Trophoblast cell (in vitro differentiated cells and primary cell): ENCODE measurements around the gene CELF4.
A peak's percentile ranks its signal among the peaks of the same experiment; 100 is the strongest.

Source experiments
- DNase-seq, 2 donors: peaks; one replicate each; pipeline ENCODE4 v3.0.0-alpha.2; 2016
- H2AFZ ChIP-seq: 2 replicates; pipeline ENCODE4 v1.6.1; 2013; ENCODE audit warnings: low read length, moderate library complexity, mild to moderate bottlenecking; ENCODE audit not compliant: insufficient read depth, poor library complexity
- H2AK5ac ChIP-seq: 2 replicates; pipeline ENCODE4 v1.6.1; 2013; ENCODE audit warnings: mild to moderate bottlenecking, low read length
- H2BK120ac ChIP-seq: 2 replicates; pipeline ENCODE4 v1.6.1; 2013; ENCODE audit warnings: low read length, mild to moderate bottlenecking, moderate library complexity; ENCODE audit not compliant: insufficient read depth, poor library complexity
- H2BK12ac ChIP-seq: 2 replicates; pipeline ENCODE4 v1.6.1; 2013; ENCODE audit warnings: mild to moderate bottlenecking, low read length, moderate library complexity
- H2BK5ac ChIP-seq: 2 replicates; pipeline ENCODE4 v1.6.1; 2013; ENCODE audit warnings: low read length, low read depth, moderate library complexity, mild to moderate bottlenecking; ENCODE audit not compliant: poor library complexity
- H3K14ac ChIP-seq: 2 replicates; pipeline ENCODE4 v1.6.1; 2013; ENCODE audit warnings: mild to moderate bottlenecking, low read length
- H3K18ac ChIP-seq: 2 replicates; pipeline ENCODE4 v1.6.1; 2013; ENCODE audit warnings: mild to moderate bottlenecking, low read length
- H3K23ac ChIP-seq: 2 replicates; pipeline ENCODE4 v1.6.1; 2013; ENCODE audit warnings: low read length
- H3K27ac ChIP-seq: 2 replicates; pipeline ENCODE4 v1.5.1; 2013; ENCODE audit warnings: low read depth, mild to moderate bottlenecking, inconsistent platforms, low read length, moderate library complexity
- H3K27me3 ChIP-seq: 2 replicates; pipeline ENCODE4 v1.6.1; 2013; ENCODE audit warnings: inconsistent platforms, mild to moderate bottlenecking, low read length, moderate library complexity; ENCODE audit not compliant: insufficient read depth
- H3K36me3 ChIP-seq, 2 experiments: 1 replicate in 1 of 2; 2 replicates in 1 of 2; pipeline ENCODE4 v1.6.1; 2013; ENCODE audit warnings: low read length in 2 of 2, mild to moderate bottlenecking in 2 of 2, moderate library complexity in 1 of 2; ENCODE audit not compliant: insufficient read depth in 2 of 2, control insufficient read depth in 1 of 2
- H3K4ac ChIP-seq: 2 replicates; pipeline ENCODE4 v1.6.1; 2013; ENCODE audit warnings: low read depth, mild to moderate bottlenecking, low read length, moderate library complexity
- H3K4me1 ChIP-seq, 2 experiments: 1 replicate in 1 of 2; 2 replicates in 1 of 2; pipeline ENCODE4 v1.6.1; 2013; ENCODE audit warnings: low read length in 2 of 2, mild to moderate bottlenecking in 2 of 2, moderate library complexity in 1 of 2; ENCODE audit not compliant: insufficient read depth in 2 of 2, control insufficient read depth in 1 of 2
- H3K4me2 ChIP-seq: 2 replicates; pipeline ENCODE4 v1.6.1; 2013; ENCODE audit warnings: inconsistent platforms, mild to moderate bottlenecking, low read length, moderate library complexity
- H3K4me3 ChIP-seq: 2 replicates; pipeline ENCODE4 v1.5.1; 2013; ENCODE audit warnings: mild to moderate bottlenecking, low read depth, low read length, inconsistent platforms
- H3K79me1 ChIP-seq: one replicate; pipeline ENCODE4 v1.6.1; 2013; ENCODE audit warnings: low read length
- H3K79me2 ChIP-seq: 2 replicates; pipeline ENCODE4 v1.6.1; 2013; ENCODE audit warnings: low read length, mild to moderate bottlenecking; ENCODE audit not compliant: control insufficient read depth, insufficient read depth, poor library complexity
- H3K9ac ChIP-seq: 2 replicates; pipeline ENCODE4 v1.6.1; 2013; ENCODE audit warnings: mild to moderate bottlenecking, low read length
- H3K9me3 ChIP-seq: 2 replicates; pipeline ENCODE4 v1.6.1; 2013; ENCODE audit warnings: low read depth, mild to moderate bottlenecking, control low read depth, inconsistent platforms, low read length; ENCODE audit not compliant: insufficient read depth
- H4K12ac ChIP-seq: 2 replicates; pipeline ENCODE4 v1.6.1; 2013; ENCODE audit warnings: low read depth, mild to moderate bottlenecking, low read length, moderate library complexity
- H4K8ac ChIP-seq: 2 replicates; pipeline ENCODE4 v1.6.1; 2013; ENCODE audit warnings: low read depth, mild to moderate bottlenecking, low read length, moderate library complexity
- H4K91ac ChIP-seq: one replicate; pipeline ENCODE4 v1.6.1; 2013; ENCODE audit warnings: low read depth, mild to moderate bottlenecking, low read length, moderate library complexity
- WGBS: extraction: QIAGEN DNeasy Blood & Tissue Kit; methylation state at CpG from one replicate; pipeline ENCODE4 v1.1.7; 2013; ENCODE audit warnings: missing lambda C conversion rate; ENCODE audit not compliant: insufficient read length, insufficient coverage; ENCODE audit errors: extremely low coverage; 5-methylcytosine and 5-hydroxymethylcytosine counted together

Gene CELF4

DNA sequence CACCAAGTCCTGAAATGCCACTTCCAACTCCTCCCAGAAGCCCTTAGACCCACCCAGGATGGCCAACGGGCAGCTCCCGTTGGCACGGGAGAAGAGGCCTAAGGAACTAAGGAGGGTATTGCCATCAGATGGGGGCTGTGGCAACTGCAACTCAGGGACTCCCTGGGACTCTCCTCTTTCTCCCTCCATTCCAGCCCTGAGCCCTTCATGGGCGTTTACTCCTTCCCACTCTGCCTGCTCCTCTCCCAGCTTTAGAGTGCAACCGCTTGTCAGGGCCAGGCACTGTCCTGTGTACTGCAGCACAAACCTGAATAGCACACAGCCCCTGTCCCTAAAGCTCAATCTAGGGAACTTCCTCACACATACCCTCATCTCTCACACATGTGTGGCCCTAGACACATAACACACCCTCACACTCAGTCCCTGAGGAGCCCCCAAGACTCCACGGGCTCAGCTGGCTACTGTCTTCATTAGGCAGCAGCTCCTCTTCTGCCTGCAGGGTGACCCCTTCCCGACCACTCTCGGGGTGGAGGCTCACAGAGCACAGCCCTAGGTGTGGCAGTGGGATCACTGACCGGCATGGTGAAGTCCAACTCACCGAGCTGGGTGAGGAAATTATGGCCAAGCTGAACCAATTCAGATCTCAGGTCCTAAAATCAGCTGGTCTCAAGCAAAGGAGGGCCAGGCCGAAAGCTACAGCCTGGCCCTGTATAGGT lies 316.3 kb downstream of the CELF4 start:
- H2BK12ac ChIP-seq = no peak overlapping the region
- H2BK5ac ChIP-seq = no peak overlapping the region
- DNase-seq = no peak
- WGBS = no CpG with 5 or more reads among the region's 11 CpGs
- no peak overlapping the region for H3K9ac ChIP-seq
- no peak overlapping the region for H4K12ac ChIP-seq
- H3K4me2 ChIP-seq = no peak overlapping the region
- H3K27me3 ChIP-seq = peaks cover 16% of the 10 kb centered on the region
- H3K9me3 ChIP-seq = peaks cover 5% of the 10 kb centered on the region
- peaks cover 4 to 6% of the 10 kb centered on the region in 2 experiments for H3K4me1 ChIP-seq
- H2AFZ ChIP-seq = no peak overlapping the region
- H3K4me3 ChIP-seq = peak overlapping the region; percentile 22
- H3K23ac ChIP-seq = no peak overlapping the region
- no peak overlapping the region for H3K4ac ChIP-seq
- H3K36me3 ChIP-seq = no peaks in the 10 kb centered on the region
- no peak overlapping the region for H2BK120ac ChIP-seq
- H4K8ac ChIP-seq = no peak overlapping the region
- no peaks in the 10 kb centered on the region for H3K79me2 ChIP-seq
- H3K18ac ChIP-seq = no peak overlapping the region
- no peak overlapping the region for H4K91ac ChIP-seq
- H3K27ac ChIP-seq = no peak overlapping the region
- no peaks in the 10 kb centered on the region for H3K79me1 ChIP-seq
- no peak overlapping the region for H2AK5ac ChIP-seq
- no peak overlapping the region for H3K14ac ChIP-seq

DNA sequence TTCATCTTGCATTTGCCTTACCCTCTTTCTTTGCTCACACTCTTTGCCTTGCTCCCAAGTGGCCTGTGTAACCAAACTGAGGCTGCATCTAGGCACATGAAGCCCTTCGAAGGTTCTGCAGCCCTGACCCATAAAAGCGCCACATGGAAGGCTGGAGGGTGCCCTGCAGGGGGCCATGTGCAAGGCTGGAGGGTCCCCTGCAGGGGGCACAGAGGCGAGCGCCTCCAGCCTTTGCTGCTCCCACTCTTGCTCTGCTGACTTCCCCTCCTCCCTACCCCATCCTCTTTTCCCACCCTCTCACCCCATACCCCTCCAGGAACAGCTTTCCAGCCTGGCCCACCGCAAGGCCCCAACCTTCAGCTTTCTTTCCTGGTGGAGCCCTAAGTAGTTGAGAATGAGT lies 317.3 kb downstream of the CELF4 start:
- H3K9ac ChIP-seq = no peak overlapping the region
- no peak overlapping the region for H3K18ac ChIP-seq
- no peaks in the 10 kb centered on the region for H3K79me2 ChIP-seq
- H4K8ac ChIP-seq = no peak overlapping the region
- H2AK5ac ChIP-seq = no peak overlapping the region
- peaks cover 5% of the 10 kb centered on the region for H3K9me3 ChIP-seq
- peaks cover 13% of the 10 kb centered on the region for H3K27me3 ChIP-seq
- H4K91ac ChIP-seq = no peak overlapping the region
- DNase-seq = no peak
- no peak overlapping the region for H3K27ac ChIP-seq
- H2BK12ac ChIP-seq = no peak overlapping the region
- no peak overlapping the region for H3K4ac ChIP-seq
- no peak overlapping the region for H3K4me2 ChIP-seq
- WGBS = no CpG with 5 or more reads among the region's 5 CpGs
- H2BK5ac ChIP-seq = no peak overlapping the region
- H3K4me1 ChIP-seq = peaks cover 1 to 2% of the 10 kb centered on the region in 2 experiments
- no peaks in the 10 kb centered on the region for H3K79me1 ChIP-seq
- no peak overlapping the region for H3K23ac ChIP-seq
- H3K36me3 ChIP-seq = no peaks in the 10 kb centered on the region
- H4K12ac ChIP-seq = no peak overlapping the region
- no peak overlapping the region for H2AFZ ChIP-seq
- no peak overlapping the region for H2BK120ac ChIP-seq
- H3K14ac ChIP-seq = no peak overlapping the region
- H3K4me3 ChIP-seq = no peak overlapping the region

DNA sequence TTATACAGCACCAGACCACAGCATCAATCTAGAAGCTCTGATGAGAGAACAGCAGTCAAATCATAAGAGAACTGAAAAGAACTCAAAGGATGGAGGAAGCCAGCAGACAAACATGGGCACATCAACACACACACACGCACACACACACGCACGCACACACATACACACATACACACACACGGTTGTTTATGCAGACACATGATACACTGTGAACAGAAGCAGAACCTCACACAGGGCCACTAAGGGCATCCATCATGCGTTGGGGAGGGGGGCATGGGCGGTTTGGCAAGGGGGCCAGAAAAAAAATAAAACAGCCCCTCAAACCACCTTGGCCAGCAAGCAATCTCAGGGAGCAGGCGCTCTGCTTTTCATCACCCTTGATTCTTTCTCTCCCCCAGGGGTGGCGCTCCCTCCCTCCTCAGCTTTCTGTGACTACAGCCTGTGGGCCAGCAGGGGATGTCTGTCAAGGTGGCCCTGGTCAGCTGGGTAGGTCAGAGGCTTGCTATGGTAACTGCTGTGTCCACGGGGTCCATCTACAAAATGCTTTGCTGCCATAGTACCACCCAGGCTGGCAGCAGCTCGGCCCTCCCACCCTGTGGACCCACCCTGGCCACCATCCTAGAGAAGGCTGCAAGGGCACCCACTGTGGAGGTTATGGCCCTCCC lies 318.0 kb downstream of the CELF4 start:
- no CpG with 5 or more reads among the region's 10 CpGs for WGBS
- Histone ChIP-seq H4K8ac (no peak overlapping the region), H3K79me2 (no peaks in the 10 kb centered on the region), H3K4me3 (no peak overlapping the region), H3K14ac (no peak overlapping the region), H2BK120ac (no peak overlapping the region), H3K9me3 (peaks cover 5% of the 10 kb centered on the region), H3K27me3 (peaks cover 7% of the 10 kb centered on the region), H2AK5ac (no peak overlapping the region), H3K27ac (no peak overlapping the region), H4K12ac (no peak overlapping the region), H3K4me1 (peaks cover 0 to 2% of the 10 kb centered on the region in 2 experiments), H2AFZ (no peak overlapping the region), H2BK5ac (no peak overlapping the region), H4K91ac (no peak overlapping the region), H3K4ac (no peak overlapping the region), H3K79me1 (no peaks in the 10 kb centered on the region), H3K36me3 (no peaks in the 10 kb centered on the region), H3K4me2 (no peak overlapping the region), H3K18ac (no peak overlapping the region), H2BK12ac (no peak overlapping the region), H3K23ac (no peak overlapping the region), H3K9ac (no peak overlapping the region)
- DNase-seq = no peak

DNA sequence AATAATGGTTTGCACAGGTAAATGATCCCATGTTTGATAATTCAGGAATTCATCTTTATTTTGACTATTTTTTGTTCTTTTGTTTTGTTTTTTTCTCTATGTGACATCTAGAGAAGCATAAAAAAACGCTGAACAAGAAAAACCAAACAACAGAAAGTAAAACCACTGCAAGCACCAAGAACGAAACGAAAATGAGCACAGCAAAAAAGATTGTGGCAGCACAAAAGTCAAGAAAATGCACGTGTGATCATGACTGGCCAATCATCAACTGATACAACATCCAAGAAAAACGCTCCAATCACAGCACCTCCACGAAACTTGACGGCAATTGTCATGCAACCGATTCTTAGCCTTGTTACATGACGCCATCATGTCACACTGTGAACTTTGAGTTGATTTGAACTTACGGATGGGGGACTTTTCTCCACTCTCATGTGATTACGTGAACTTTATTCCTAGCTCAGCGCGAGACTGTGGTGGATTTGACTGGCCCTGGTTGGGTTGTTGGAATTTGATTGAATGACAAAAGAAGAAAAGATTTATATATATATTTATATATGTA lies 318.7 kb downstream of the CELF4 start:
- Histone ChIP-seq H2BK12ac (no peak overlapping the region), H3K14ac (no peak overlapping the region), H2AFZ (no peak overlapping the region), H4K8ac (no peak overlapping the region), H3K4me3 (no peak overlapping the region), H3K18ac (no peak overlapping the region), H2BK120ac (no peak overlapping the region), H3K27me3 (peaks cover 3% of the 10 kb centered on the region), H2BK5ac (no peak overlapping the region), H2AK5ac (no peak overlapping the region), H3K9ac (no peak overlapping the region), H3K4me2 (no peak overlapping the region), H3K79me2 (no peaks in the 10 kb centered on the region), H3K9me3 (peaks cover 5% of the 10 kb centered on the region), H3K27ac (no peak overlapping the region), H3K4ac (no peak overlapping the region), H3K36me3 (no peaks in the 10 kb centered on the region), H3K4me1 (peaks cover 0 to 2% of the 10 kb centered on the region in 2 experiments), H3K23ac (no peak overlapping the region), H4K91ac (no peak overlapping the region), H3K79me1 (no peaks in the 10 kb centered on the region), H4K12ac (no peak overlapping the region)
- DNase-seq = no peak
- WGBS = no CpG with 5 or more reads among the region's 13 CpGs
